Upper lobe of left lung (tissue), 4 donors: ENCODE results near the gene RIGI.
"Not testable (repeated sequence)": the region's sequence is repeated elsewhere in the genome, so short reads cannot be mapped to it uniquely, and the experiment has no call there.

Source experiments
- CTCF ChIP-seq, 6 experiments: fragments of 450-650 bp in 4 of 6; fragments of 200-600 bp in 2 of 6; sonication (generic) in 2 of 6; IDR thresholded peaks; one replicate each; pipeline ENCODE4 v1.5.1; 2016 to 2019; ENCODE audit warnings: antibody characterized with exemption in 6 of 6
- POLR2AphosphoS5 ChIP-seq, 2 donors: sonication (generic); formaldehyde crosslinking; IDR thresholded peaks; one replicate each; pipeline ENCODE4 v1.5.1; 2017; ENCODE audit warnings: antibody characterized with exemption in 2 of 2

- TF ChIP-seq POLR2AphosphoS5, CTCF (IDR thresholded peaks at IDR 0.05): not testable (repeated sequence)
Measured at GRCh38 chr9:32524558-32524891, 1.5 kb downstream of the RIGI start.
